GM12878 (cell line): Measurements from ENCODE around the gene LARGE1. TPM values are rescaled to one million over a fixed set of nuclear protein-coding genes. Genes with fewer than 3 reads are reported as not detected.

Experiments used
- ATAC-seq: fragments of 200-7000 bp; cut with Tn5 transposase; 3 replicates; pipeline ENCODE4 v1.9.1; 2020; ENCODE audit warnings: mild to moderate bottlenecking, moderate library complexity
- BruUV-seq: library from RNA; stranded (reverse); fragments of 400-500 nt; replicated peaks from 2 replicates; lab custom pipeline; 2021; lab: Mats Ljungman, UMichigan
- CTCF ChIA-PET: fragments of 300-600 bp; sonication (Branson Sonifier 250); formaldehyde crosslinking; extraction: SDS; loops from one replicate; lab custom pipeline; 2021; ENCODE audit warnings: inconsistent platforms; lab: Yijun Ruan, JAX
- POLR2A ChIA-PET: fragments of 350-600 bp; formaldehyde crosslinking; extraction: SDS; loops from one replicate; lab custom pipeline; 2021; ENCODE audit warnings: inconsistent platforms; lab: Charles Lee
- RAD21 ChIA-PET: fragments of 300-600 bp; sonication (Branson Sonifier 250); formaldehyde crosslinking; loops from one replicate; lab custom pipeline; 2023; ENCODE audit warnings: antibody characterized with exemption; ENCODE audit not compliant: unreplicated experiment; lab: Charles Lee
- SMC1A ChIA-PET: fragments of 300-600 bp; sonication (Branson Sonifier 250); formaldehyde crosslinking; loops from one replicate; lab custom pipeline; 2023; ENCODE audit not compliant: unreplicated experiment, uncharacterized antibody; lab: Charles Lee
- DNase-seq: peaks from one replicate; pipeline ENCODE4 v3.0.0-alpha.2; 2011; ENCODE audit warnings: low read depth, low spot score
- FAIRE-seq: peaks from 3 replicates; lab custom pipeline; 2011; peaks lifted over from hg19 to GRCh38; lab: Jason Lieb, UNC
- H2AFZ ChIP-seq: 2 replicates; pipeline ENCODE4 v1.6.0; 2011; ENCODE audit warnings: low read depth, low read length, control low read depth; ENCODE audit not compliant: control insufficient read depth
- H3K27ac ChIP-seq: 2 replicates; pipeline ENCODE4 v1.5.1; 2011; ENCODE audit warnings: control low read depth; ENCODE audit not compliant: control insufficient read depth, insufficient read depth
- H3K27me3 ChIP-seq, 2 experiments: replicated peaks in 1 of 2; 2 replicates each; pipeline versions ENCODE4 v1.6.0 to v1.6.1; 2011; ENCODE audit warnings: low read length in 1 of 2; ENCODE audit not compliant: control insufficient read depth in 2 of 2, insufficient read depth in 2 of 2
- H3K36me3 ChIP-seq, 2 experiments: 2 replicates each; pipeline ENCODE4 v1.5.1; 2011; ENCODE audit warnings: low read length in 1 of 2; ENCODE audit not compliant: control insufficient read depth in 2 of 2, insufficient read depth in 2 of 2
- H3K4me1 ChIP-seq: 2 replicates; pipeline ENCODE4 v1.6.1; 2011; ENCODE audit warnings: mild to moderate bottlenecking, low read length, moderate library complexity, mixed read lengths; ENCODE audit not compliant: control insufficient read depth, insufficient read depth
- H3K4me2 ChIP-seq: 2 replicates; pipeline ENCODE4 v1.6.0; 2011; ENCODE audit warnings: control low read depth; ENCODE audit not compliant: control insufficient read depth, insufficient read depth
- H3K4me3 ChIP-seq: fragments of 200-600 bp; sonication (generic); 2 replicates; pipeline ENCODE4 v1.5.1; 2016
- H3K79me2 ChIP-seq: 2 replicates; pipeline ENCODE4 v1.6.0; 2011; ENCODE audit warnings: low read length; ENCODE audit not compliant: control insufficient read depth, insufficient read depth
- H3K9ac ChIP-seq: 2 replicates; pipeline ENCODE4 v1.8.0; 2011; ENCODE audit warnings: low read length, control low read depth, mixed read lengths; ENCODE audit not compliant: control insufficient read depth, insufficient read depth
- H3K9me3 ChIP-seq: replicated peaks from 3 replicates; pipeline ENCODE4 v1.5.1; 2011; ENCODE audit warnings: mild to moderate bottlenecking, low read length; ENCODE audit not compliant: control insufficient read depth, insufficient read depth
- H4K20me1 ChIP-seq: 2 replicates; pipeline ENCODE4 v1.6.0; 2011; ENCODE audit not compliant: control insufficient read depth, insufficient read depth
- ASH2L ChIP-seq: fragments of 300-600, 200-600 bp; sonication (generic); IDR thresholded peaks from 2 replicates; pipeline ENCODE4 v1.6.1; 2017; ENCODE audit warnings: low read depth, mild to moderate bottlenecking, borderline replicate concordance
- CHD4 ChIP-seq: fragments of 200-600 bp; sonication (generic); IDR thresholded peaks from 2 replicates; pipeline ENCODE4 v1.6.1; 2016; ENCODE audit warnings: mild to moderate bottlenecking
- MTA3 ChIP-seq: IDR thresholded peaks from 2 replicates; pipeline ENCODE4 v1.6.1; 2012; ENCODE audit warnings: low read length, inconsistent platforms, borderline replicate concordance
- RAD21 ChIP-seq: IDR thresholded peaks from 2 replicates; pipeline ENCODE4 v1.6.1; 2011; ENCODE audit warnings: mild to moderate bottlenecking, low read depth, low read length, moderate library complexity; ENCODE audit not compliant: insufficient read depth
- SPI1 ChIP-seq: IDR thresholded peaks from 2 replicates; pipeline ENCODE4 v1.6.1; 2011; ENCODE audit warnings: low read depth, mild to moderate bottlenecking, low read length, moderate library complexity, borderline replicate concordance; ENCODE audit not compliant: insufficient read depth
- ZBED1 ChIP-seq: IDR thresholded peaks from 2 replicates; pipeline ENCODE4 v1.6.1; 2016; ENCODE audit warnings: borderline replicate concordance
- WGBS: methylation state at CpG from one replicate; pipeline ENCODE4 v1.1.6; 2016; ENCODE audit warnings: low lambda C conversion rate; ENCODE audit not compliant: insufficient replicate concordance, insufficient coverage; ENCODE audit errors: missing lambda C conversion rate; 5-methylcytosine and 5-hydroxymethylcytosine counted together
- in situ Hi-C: fragments of 300-500 bp; cut with MboI; formaldehyde crosslinking; loops from 9 replicates; pipeline ENCODE4 v1.14.3; 2018; ENCODE audit warnings: mixed read lengths
- intact Hi-C: fragments of 100-400 bp; cut with micrococcal nuclease; formaldehyde crosslinking; loops from one replicate; pipeline ENCODE4 v1.14.2; 2022; ENCODE audit not compliant: unreplicated experiment
- polyA plus RNA-seq, 11 experiments: library from polyadenylated mRNA; depleted of rRNA in 4 of 11; unstranded in 6 of 11; stranded (reverse) in 5 of 11; fragments of >200 nt; fragmentation: Nextera tagmentation in 4 of 11; fragmentation: Illumina TruSeq in 1 of 11; extraction: Ambion mirVana in 4 of 11; extraction: Trizol in 1 of 11; gene quantifications; 1 replicate in 1 of 11; 2 replicates in 10 of 11; pipeline versions ENCODE4 v1.2.1 to v1.2.3, GENCODE V29; 2011 to 2016; ENCODE audit warnings: inconsistent platforms in 2 of 11, missing spikeins in 2 of 11, low read depth in 1 of 11
- total RNA-seq, 4 experiments: library from RNA; depleted of rRNA in 3 of 4; stranded (reverse); fragments of >200 nt in 3 of 4; fragmentation: Illumina TruSeq in 1 of 4; extraction: Trizol in 1 of 4; gene quantifications; 2 replicates each; pipeline versions ENCODE4 v1.2.1 to v1.2.3, GENCODE V29; 2013 to 2021
- TF ChIP-seq, protein P1 (sequence below): IDR thresholded peaks from 2 replicates; pipeline ENCODE4 v1.6.1; 2011; ENCODE audit warnings: borderline replicate concordance, low read depth, mild to moderate bottlenecking, moderate library complexity, low read length; ENCODE audit not compliant: insufficient read depth, poor library complexity, severe bottlenecking
- TF ChIP-seq, protein P2 (sequence below), 3 experiments: IDR thresholded peaks in 2 of 3; conservative IDR thresholded peaks in 1 of 3; 2 replicates each; pipeline ENCODE4 v1.5.1; 2011; ENCODE audit warnings: low read depth in 3 of 3, low read length in 3 of 3, mild to moderate bottlenecking in 3 of 3, control low read depth in 2 of 3, moderate library complexity in 2 of 3, inconsistent platforms in 1 of 3, mixed read lengths in 1 of 3; ENCODE audit not compliant: control insufficient read depth in 2 of 3, insufficient read depth in 1 of 3; ENCODE audit errors: extremely low read depth in 1 of 3

Gene LARGE1
- total and polyA plus RNA-seq, 10 of the 15 experiments (the other 5 are each of a cell fraction or from before 2014, with no cell fraction given) = 3.2 to 41.4 (median 17.3) TPM

DNA sequence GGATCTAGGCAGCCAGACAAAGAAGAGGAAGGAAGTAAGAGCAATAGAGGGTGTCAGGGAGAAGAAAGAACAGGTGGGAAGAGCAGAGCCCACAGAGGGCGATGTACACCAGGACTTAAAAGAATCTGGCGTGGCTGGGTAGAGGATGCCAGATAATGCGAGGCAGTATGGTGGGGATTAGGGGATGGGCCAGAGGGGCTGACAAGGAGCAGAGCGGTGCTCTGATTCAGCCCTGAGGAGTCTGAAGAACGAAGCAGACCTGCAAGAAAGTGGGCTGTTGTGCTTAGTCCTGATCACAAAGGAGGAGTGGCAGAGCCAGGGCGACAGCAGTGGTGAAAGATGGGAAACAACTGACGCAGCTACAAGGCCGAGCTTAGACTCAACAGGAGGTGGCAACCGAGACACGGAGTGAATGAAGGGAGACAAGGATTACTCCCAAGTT lies 163.7 kb downstream of the LARGE1 start:
- WGBS = 50% methylated on average over 10 of the region's 10 CpGs
- no TSS peak for BruUV-seq
- no peak for FAIRE-seq

DNA sequence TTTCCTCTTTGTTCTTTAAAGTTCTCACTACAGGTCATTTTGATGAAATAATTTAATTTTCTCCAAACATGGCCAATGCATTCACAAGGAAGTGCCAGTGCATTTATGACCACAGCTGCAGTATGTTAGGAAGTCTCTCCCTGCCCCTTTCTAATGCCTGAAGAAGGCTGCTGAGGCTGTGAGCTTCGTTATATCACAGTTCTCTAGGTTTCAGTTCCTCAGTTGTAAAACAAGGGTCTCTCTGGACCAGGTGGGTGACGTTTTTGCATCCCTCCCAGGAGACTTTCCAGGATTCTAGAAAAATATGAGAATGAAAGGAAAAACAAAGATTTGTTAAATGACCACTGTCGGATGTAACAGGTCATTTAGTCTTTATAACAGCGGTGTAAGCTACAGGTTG lies 171.6 kb downstream of the LARGE1 start:
- H3K27ac ChIP-seq = no peak overlapping the region
- in situ Hi-C loops (no loop called here), intact Hi-C loops (no loop called here)
- ChIA-PET RAD21 (interaction anchor here (1.4 kb wide), 1 partner anchor 58 kb away, joined by 3 read pairs; no protein-coding TSS in a partner anchor), CTCF (interaction anchor here (1.4 kb wide), 1 partner anchor 228 kb away, joined by 3 read pairs; no protein-coding TSS in a partner anchor), POLR2A (no interaction called here), SMC1A (no interaction called here)
- FAIRE-seq = no peak
- no TSS peak for BruUV-seq
- H3K36me3 ChIP-seq = no peaks in the 10 kb centered on the region; a peak in 1 of 4 replicates
- no peak overlapping the region for H3K9ac ChIP-seq
- no peak overlapping the region for H2AFZ ChIP-seq
- H3K79me2 ChIP-seq = no peaks in the 10 kb centered on the region
- WGBS = 44% methylated on average over 4 of the region's 4 CpGs
- no peak overlapping the region for H3K4me3 ChIP-seq
- no peak for ATAC-seq
- H3K4me2 ChIP-seq = no peak overlapping the region
- no peaks in the 10 kb centered on the region for H3K27me3 ChIP-seq
- DNase-seq = no peak
- H3K9me3 ChIP-seq = no peaks in the 10 kb centered on the region
- H3K4me1 ChIP-seq = no peaks in the 10 kb centered on the region
- no peaks in the 10 kb centered on the region for H4K20me1 ChIP-seq
- no peak for TF ChIP-seq CHD4
- no peak for TF ChIP-seq ZBED1
- TF ChIP-seq ASH2L = no peak
- TF ChIP-seq, protein P1, sequence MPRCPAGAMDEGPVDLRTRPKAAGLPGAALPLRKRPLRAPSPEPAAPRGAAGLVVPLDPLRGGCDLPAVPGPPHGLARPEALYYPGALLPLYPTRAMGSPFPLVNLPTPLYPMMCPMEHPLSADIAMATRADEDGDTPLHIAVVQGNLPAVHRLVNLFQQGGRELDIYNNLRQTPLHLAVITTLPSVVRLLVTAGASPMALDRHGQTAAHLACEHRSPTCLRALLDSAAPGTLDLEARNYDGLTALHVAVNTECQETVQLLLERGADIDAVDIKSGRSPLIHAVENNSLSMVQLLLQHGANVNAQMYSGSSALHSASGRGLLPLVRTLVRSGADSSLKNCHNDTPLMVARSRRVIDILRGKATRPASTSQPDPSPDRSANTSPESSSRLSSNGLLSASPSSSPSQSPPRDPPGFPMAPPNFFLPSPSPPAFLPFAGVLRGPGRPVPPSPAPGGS = no peak
- TF ChIP-seq SPI1 = peak; percentile 83
- TF ChIP-seq MTA3 = no peak

More for the DNA sequence above, 163.7 kb downstream of the LARGE1 start:
- TF ChIP-seq RAD21 = peak; percentile 25; the same call in 1 of the 2 replicates
- TF ChIP-seq, protein P2, sequence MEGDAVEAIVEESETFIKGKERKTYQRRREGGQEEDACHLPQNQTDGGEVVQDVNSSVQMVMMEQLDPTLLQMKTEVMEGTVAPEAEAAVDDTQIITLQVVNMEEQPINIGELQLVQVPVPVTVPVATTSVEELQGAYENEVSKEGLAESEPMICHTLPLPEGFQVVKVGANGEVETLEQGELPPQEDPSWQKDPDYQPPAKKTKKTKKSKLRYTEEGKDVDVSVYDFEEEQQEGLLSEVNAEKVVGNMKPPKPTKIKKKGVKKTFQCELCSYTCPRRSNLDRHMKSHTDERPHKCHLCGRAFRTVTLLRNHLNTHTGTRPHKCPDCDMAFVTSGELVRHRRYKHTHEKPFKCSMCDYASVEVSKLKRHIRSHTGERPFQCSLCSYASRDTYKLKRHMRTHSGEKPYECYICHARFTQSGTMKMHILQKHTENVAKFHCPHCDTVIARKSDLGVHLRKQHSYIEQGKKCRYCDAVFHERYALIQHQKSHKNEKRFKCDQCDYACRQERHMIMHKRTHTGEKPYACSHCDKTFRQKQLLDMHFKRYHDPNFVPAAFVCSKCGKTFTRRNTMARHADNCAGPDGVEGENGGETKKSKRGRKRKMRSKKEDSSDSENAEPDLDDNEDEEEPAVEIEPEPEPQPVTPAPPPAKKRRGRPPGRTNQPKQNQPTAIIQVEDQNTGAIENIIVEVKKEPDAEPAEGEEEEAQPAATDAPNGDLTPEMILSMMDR (IDR thresholded peaks at IDR 0.05 in 2 of 3, conservative IDR thresholded peaks at IDR 0.05 in 1 of 3; ENCODE audit: control insufficient read depth in 2 of 3, extremely low read depth in 1 of 3, insufficient read depth in 1 of 3, low read depth in 3 of 3, low read length in 3 of 3) = no peak; a peak in 1 of 6 replicates
- no peak overlapping the region for H3K9ac ChIP-seq
- intact Hi-C loops = no loop called here
- in situ Hi-C loops = no loop called here
- no peak overlapping the region for H3K4me2 ChIP-seq
- ATAC-seq = no peak
- no peaks in the 10 kb centered on the region for H3K27me3 ChIP-seq
- no peak overlapping the region for H3K4me3 ChIP-seq
- no peak for DNase-seq
- POLR2A ChIA-PET = no interaction called here
- H3K27ac ChIP-seq = no peak overlapping the region
- CTCF ChIA-PET = interaction anchor here (1.3 kb wide), 1 partner anchor 161 kb away, joined by 3 read pairs; no protein-coding TSS in a partner anchor
- H4K20me1 ChIP-seq = no peaks in the 10 kb centered on the region
- H3K36me3 ChIP-seq = no peaks in the 10 kb centered on the region; a peak in 1 of 4 replicates
- H2AFZ ChIP-seq = no peak overlapping the region
- no peaks in the 10 kb centered on the region for H3K4me1 ChIP-seq
- no peaks in the 10 kb centered on the region for H3K9me3 ChIP-seq
- H3K79me2 ChIP-seq = no peaks in the 10 kb centered on the region
- SMC1A ChIA-PET = no interaction called here
- RAD21 ChIA-PET = no interaction called here
